ENCODE data around the gene ATP5PD.
"Not testable (repeated sequence)": the region's sequence is repeated elsewhere in the genome, so short reads cannot be mapped to it uniquely, and the experiment has no call there.

Gene ATP5PD

GRCh38 chr17:75051941-75052340, 5.2 kb upstream of the ATP5PD start:
- no peak for DNase-seq (ENCODE audit: low spot score)

- DNase-seq (ENCODE audit: low spot score), result no peak
Measured at GRCh38 chr17:75049706-75050105, 2.9 kb upstream of the ATP5PD start.

DNA sequence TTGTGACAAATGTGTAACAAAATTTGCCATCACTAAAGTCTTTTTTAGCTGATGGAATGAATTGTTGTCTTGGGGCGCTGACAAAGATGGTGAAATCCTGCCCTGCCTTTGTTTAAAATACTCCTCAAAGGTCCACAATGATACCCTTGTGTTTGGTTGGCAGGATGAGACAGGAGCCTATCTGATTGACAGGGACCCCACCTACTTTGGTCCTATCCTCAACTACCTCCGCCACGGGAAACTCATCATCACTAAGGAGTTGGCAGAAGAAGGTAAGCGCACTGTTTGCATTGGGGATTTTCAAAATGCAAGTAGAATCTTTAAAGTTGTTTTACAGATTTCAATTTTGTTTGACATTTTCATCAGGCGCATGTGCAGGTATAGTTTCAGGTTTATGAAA, 2.3 kb upstream of the ATP5PD start:
- no peak for DNase-seq (ENCODE audit: low spot score)

GRCh38 chr17:75048249-75048878, 1.6 kb upstream of the ATP5PD start:
- peak; percentile 46 for DNase-seq (ENCODE audit: low spot score)

- no peak for DNase-seq (ENCODE audit: low spot score)
Measured at GRCh38 chr17:75047398-75048098, 779 bp upstream of the ATP5PD start.

GRCh38 chr17:75045946-75046406, 793 bp downstream of the ATP5PD start:
- not testable (repeated sequence) for DNase-seq (ENCODE audit: low spot score)

DNA sequence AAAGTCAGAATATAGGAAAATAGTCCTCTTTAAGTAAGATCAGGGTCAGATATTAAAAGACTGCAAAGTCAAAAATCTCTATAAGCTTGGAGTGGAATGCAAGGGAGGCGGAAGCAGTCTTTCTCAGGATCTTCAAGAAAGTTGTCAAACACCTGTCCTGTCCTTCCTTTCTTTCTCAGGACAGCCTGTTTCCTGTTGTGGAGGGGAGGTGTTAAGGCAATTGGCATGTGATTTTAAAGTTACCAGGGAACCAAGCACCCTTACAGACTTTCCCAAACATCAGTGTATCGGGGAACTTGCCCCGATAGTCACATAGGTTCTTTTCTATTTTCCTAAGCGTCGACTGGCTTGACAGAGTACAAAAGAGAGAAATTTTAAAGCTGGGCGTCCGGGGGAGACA, 2.1 kb downstream of the ATP5PD start:
- no peak for DNase-seq (ENCODE audit: low spot score)

GRCh38 chr17:75043789-75044188, 3.0 kb downstream of the ATP5PD start:
- not testable (repeated sequence) for DNase-seq (ENCODE audit: low spot score)

- DNase-seq (ENCODE audit: low spot score), result no peak
Measured at GRCh38 chr17:75041656-75042280, 5.0 kb downstream of the ATP5PD start.

- DNase-seq (ENCODE audit: low spot score), result no peak
Measured at GRCh38 chr17:75039238-75039637, 7.5 kb downstream of the ATP5PD start.

GRCh38 chr17:75036643-75037268, 10.0 kb downstream of the ATP5PD start:
- peak; percentile 69 for DNase-seq (ENCODE audit: low spot score)

DNA sequence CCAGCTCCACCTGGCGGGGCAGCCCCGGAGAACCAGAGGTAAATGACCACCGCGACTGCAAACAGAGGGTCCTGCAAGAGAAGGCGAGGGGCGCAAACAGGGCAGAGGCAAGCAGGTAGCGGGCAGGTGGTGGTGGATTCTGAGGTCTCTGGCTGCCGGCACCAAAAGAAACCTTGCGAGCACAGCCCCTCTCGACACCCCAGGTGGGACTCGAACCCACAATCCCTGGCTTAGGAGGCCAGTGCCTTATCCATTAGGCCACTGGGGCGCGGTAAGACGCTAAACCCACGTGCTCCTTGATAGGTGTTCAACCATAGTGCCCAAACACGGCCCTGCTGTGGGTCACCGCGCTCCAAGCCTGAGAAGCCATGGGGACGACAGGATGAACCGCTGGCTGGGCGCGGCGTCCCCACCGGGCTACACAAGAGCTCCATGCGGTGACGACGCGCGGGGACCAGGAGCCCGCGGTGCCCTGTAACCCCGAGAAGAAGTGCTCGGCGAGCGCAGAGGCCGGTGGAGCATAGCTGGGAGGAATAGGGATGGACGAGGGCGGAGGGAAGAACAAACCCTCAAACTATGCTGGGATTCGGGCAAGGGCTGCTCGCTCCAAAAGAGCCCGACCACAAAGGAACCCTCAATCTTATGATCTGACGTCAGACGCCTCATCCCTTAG, 12.4 kb downstream of the ATP5PD start:
- DNase-seq (ENCODE audit: low spot score), result peak; percentile 91

GRCh38 chr17:75033346-75034235, 13.2 kb downstream of the ATP5PD start:
- DNase-seq (ENCODE audit: low spot score), result peak; percentile 94

GRCh38 chr17:75032720-75033280, 14.0 kb downstream of the ATP5PD start:
- DNase-seq (ENCODE audit: low spot score), result peak; percentile 43

DNA sequence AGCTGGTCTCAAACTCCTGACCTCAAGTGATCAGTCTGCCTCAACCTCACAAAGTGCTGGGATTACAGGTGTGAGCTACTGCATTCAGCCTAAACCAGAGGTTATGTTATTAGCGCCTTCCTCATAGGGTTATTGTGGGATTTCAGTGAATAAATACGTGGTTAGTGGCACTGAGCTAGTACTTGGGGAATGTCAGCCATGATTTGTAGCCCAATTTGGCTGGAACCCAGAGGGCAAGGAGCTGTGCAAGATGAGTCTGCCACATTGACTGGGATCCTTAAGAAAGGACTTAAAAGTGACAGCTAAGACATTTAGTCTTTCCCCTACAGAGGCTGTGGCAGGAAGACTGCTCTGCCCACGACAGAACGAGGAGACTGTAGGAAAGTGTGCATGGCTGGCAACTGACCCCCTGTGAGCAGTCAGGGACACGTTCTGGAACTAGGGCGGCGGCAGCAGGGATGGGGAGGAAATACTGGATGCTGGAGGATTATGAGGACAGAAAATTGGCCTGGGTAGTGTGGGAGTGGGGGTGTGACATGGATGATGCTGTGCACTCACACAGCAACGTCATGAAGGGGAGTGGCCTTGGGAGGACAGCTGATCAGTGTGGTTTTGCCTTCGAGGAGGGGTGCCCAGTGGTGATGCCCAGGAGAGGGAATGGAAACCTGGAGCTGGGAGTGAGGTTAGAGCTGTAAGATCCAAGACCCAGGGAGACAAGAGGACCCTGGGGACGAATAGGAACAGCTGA, 14.6 kb downstream of the ATP5PD start:
- peak; percentile 95 for DNase-seq (ENCODE audit: low spot score)

GRCh38 chr17:75030161-75030560, 16.6 kb downstream of the ATP5PD start:
- DNase-seq (ENCODE audit: low spot score), result no peak

DNA sequence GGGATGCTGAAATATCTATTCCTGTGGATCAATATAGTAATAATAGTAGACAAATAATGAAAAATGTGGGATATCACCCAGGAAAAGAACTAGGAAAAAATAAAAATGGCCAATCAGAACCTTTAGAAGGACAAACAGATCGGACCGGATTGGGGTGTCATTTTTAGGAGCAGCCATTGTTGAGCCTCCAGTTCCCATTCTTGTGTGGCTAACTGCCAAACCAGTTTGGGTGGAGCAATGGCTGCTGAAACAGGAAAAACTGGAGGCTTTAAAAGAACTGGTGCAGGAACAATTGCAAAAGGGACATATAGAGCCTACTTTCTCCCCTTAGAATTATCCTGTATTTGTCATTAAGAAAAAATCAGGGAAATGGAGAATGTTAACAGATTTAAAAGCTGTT, 20.1 kb downstream of the ATP5PD start:
- not testable (repeated sequence) for DNase-seq (ENCODE audit: low spot score)

GRCh38 chr17:75025398-75025734, 21.4 kb downstream of the ATP5PD start:
- not testable (repeated sequence) for DNase-seq (ENCODE audit: low spot score)

- no peak for DNase-seq (ENCODE audit: low spot score)
Measured at GRCh38 chr17:75024686-75025397, 21.9 kb downstream of the ATP5PD start.
